ENCODE results near the gene TMEM255B.

Gene TMEM255B

DNA sequence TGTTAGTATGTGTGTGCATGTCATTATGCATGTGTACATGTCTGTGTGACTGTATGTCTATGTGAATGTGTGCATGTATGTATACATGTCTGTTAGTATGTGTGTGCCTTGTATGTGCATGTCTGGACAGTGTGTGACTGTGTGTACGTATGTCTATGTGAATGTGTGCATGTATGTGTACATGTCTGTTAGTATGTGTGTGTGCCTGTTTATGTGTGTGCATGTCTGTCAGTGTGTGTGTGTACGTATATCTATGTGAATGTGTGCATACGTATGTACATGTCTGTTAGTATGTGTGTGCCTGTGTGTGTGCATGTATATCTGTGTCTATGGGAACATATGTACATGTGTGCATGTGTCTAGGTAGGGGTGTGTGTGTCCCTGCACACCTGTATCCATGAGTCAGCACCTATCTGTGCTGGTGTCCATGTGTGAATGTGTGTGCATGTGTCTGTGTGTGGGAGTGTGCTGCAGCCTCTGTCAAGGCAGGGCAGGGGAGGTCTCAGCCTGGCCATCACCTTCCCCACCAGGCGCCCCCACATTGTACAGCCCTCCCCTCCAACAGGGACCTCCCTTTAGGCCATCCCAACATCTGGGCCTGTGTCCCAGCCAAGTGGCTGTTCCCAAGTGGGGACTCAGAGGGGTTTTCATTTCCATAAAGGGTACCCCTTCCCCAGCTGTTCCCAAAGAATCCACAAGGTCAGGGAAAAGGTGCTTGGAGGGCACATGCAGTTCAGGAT, 100.5 kb downstream of the TMEM255B start:
- DNase-seq (ENCODE audit: low read depth in 3 of 3, low spot score in 1 of 3): no peak

DNA sequence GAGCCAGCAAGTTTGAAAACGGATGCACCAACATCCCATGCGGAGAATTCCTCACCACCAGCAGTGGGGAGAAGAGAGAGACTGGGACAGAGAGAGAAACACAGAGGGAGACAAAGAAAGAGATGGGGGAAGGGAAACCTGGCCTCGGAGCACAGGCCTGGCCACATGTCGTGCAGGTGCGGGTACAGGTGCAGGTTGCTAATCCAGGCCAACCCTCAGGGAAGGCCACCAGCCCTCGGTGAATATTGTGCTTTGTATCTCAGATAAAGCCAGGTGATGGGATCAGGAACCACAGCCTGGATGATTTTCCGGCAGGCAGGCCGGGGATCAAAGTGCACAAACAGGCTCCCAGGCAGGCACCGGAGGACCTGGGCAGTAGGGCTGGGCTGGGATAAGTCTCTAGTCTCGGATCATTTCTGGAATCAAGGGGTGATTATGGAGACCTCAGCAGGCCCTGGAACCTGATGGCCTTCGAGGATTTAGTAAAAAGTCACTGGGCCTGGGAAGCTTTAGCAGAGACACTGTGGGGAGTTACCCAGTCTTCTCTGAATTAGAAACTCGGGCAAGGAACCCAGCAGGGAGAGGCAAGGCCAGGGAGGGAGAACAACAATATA, 101.1 kb downstream of the TMEM255B start:
- no peak for DNase-seq (ENCODE audit: low read depth in 3 of 3, low spot score in 1 of 3)

DNA sequence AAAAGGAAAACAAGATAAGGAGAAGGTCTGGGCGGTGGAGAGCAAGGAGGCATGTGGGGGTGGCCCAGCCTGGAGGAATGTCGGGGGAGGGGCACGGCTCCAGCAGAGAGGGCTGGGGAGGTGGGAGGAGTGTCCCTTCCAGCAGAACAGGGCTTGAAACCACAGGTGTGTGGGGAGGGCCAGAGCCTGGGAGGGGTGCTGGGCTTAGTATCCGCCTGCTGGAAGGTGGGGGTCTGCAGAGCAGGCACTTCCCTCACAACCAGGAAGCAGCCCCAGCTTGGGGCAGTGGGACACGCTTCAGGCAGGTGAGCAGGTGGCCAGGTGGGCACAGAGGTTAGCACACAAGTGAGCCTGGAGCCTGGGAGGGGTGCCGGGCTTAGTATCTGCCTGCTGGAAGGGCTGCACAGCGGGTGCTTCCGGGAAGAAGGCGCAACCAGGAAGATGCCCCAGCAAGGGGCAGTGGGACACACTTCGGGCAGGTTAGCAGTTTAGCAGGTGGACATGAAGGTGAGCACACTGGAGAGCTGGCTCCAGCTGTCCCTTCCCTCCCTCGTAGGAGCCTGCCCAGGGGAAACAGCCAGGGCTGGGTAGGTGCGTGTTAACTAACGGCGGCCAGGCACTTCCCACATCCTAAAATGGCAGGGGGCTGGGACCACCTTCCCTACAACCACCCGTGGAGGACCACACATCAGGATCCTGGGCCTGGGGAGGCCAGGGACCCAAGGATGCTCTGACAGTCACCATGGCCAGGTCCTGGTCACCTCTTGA, 101.8 kb downstream of the TMEM255B start:
- DNase-seq (ENCODE audit: low read depth in 3 of 3, low spot score in 1 of 3): no peak

DNA sequence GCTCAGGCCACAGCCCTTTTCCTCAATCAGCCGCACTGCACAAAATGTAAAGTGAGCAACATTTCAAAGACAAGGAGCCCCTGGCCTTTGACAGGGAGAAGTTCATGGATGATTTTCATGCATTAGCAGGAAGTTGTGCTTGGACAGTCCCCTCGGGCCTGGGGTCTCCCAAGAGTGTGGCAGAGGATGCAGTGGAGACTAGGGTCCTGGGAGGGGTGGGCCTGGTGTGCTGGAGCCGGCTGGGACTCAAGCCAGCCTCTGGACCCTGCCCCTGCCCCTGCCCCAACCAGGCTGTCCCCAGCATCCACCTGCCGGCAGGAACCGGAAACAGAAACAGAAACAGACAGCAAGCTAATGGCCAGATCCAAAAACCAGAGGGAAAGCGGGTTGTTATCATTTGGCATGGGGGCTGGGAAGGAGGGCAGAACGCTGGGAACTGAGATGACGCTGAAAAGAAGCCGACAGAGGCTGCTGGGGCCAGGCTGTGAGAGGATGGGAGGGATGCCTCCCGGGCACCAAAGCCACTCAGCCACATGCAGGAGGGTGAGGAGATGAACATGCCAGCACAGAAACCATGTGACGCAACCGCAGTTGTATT, 102.5 kb downstream of the TMEM255B start:
- DNase-seq (ENCODE audit: low read depth in 3 of 3, low spot score in 1 of 3): no peak

DNA sequence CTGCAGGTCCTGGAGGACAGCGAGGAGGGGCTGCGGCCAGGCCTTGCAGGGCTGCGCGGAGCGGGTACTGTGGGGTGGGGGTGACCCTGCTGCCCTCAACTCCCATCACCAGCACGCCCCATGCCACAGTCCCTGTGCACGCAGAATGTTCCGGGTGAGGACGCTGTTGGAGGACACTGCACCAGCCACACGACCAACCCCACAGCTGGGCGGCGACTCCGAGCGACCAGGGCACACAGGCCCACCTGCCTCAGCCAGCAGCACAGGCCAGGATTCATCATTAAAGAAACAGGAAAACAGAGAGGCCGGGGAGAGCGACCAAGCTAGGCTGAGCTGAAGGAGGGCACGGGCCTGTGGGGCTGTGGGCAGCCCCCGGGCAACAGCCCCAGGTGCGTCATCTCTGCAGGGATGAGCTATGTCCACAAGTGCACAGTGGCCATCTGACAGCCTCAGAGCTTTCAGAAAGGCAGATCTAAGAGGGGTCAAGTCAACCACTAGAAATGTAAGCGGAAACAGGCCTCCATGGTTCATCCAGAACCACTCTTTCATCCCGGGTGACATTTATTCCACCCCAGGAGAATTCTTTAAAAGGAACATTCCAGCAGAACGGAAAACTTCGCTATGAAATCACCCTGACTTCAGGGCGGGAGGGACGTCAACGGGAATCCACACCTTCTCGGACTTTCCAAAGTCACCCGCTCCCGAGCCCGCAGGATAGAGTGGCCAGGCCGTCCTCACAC, 103.3 kb downstream of the TMEM255B start:
- no peak for DNase-seq (ENCODE audit: low read depth in 3 of 3, low spot score in 1 of 3)

DNA sequence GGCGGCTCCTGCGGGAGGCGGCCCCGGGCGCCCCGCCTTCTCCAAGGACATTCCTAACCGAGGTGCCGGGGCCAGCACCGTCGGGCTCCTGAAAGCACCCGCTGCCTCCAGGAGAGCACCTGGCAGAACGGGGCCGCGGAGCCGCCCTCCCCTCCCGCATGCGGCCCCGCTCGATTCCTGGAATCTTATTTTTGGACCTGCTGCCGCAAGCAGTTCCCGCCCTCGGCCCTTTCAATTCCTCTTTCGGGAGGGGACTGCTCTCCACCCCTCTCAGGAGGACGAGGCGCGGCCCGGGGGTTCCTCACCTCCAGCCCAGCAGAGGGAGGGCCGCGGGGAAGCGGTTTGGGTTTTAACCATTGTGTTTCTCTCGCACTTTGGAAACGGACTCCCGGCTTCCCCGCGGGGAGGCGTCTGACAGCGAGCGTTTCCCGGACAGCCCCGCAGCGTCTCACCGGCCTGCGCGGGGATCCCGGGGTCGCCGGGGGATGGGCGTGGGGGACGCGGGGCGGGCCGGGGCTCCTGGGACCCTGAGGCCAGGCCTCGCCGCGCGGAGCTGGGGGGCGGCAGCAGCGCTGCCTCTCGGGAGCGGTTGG, 104.0 kb downstream of the TMEM255B start:
- no peak for DNase-seq (ENCODE audit: low read depth in 3 of 3, low spot score in 1 of 3)

DNA sequence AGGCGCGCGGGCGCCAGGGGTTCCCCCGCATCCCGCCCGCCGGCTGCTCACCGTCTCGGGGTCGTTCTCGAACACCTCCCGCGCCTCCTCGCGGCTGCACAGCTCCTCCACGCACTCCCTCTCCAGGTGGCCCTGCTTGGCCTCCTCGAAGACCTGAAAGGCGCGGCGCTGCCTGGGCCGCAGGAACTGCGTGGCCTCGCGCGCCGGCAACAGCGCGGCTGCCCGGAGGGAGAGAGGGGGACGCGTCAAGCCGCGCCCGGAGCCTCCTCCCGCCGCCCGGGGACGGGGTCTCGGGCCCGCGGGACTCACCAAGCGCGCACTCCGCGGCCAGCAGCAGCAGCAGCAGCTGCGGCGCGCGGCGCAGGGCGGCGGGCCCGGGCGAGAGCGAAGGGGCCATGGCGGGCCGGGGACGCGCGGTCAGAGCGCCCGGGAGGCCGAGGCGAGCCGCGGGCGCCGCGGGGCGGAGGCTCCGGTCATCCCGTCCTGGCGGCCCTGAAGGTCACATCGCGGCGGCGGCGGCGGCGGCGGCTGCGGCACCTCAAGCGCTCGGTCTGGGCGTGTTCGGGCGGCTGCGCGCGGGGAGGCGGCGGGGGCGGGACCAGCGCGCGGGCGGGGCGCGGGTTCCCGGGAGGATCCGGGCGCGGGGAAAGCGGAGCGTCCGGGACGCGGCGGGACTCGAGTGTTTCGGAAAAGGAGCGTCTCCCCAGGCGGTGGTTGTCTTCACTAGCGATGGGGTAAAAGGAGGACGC, 104.7 kb downstream of the TMEM255B start, which contains the start of gene GAS6:
Gene GAS6, minus strand, starts transcription at position 553 of the 749 bp plus-strand sequence. Its CDS starts 156 bp downstream, at position 397.
- no peak for DNase-seq (ENCODE audit: low read depth in 3 of 3, low spot score in 1 of 3)

DNA sequence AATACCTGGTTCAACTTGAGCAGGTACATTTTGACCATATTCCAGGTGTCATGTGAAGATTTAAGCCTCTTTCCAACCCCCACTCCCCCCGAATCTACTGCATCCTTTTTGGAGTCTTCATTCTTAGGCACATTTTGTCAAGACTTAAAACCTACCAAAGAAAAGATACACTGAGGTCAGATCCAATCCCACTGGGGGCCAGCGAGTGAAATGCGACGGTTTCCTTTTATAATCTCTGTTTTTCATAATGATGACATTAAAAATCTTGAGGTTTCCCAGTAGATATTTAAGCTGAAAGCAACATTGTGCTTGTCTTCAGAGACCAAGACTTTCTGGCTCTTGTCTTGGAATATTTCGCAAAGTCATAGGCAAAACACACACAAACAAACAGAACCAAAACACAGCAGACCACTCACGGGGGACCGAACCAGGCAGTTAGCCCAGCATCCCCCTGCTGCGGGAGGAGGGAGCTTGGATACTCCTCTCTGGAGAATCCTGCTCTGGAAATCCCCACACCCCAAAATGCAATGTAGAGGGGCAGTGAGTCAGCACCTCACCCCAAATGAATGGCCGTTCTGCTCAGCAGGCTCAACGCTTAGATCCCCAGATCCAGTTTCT, 105.4 kb downstream of the TMEM255B start:
- DNase-seq (ENCODE audit: low read depth in 3 of 3, low spot score in 1 of 3): no peak

DNA sequence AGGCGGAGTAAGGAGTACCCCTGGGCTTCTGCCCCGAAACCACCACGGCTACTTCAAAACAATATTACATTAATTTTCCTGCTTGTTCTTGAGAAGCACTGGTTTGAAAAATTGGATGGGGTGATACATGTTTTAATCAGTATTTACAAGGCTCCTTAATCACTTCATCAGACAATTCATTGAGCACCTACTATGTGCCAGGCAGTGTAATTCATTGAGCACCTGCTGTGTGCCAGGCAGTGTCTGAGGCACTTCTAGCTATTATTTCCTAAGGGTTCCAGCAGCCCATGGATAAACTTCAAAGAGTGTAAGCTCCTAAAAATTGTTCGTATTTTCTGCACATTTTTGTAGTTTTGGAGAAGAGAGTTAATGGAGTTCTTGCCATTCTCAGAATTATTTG, 106.4 kb downstream of the TMEM255B start:
- no peak for DNase-seq (ENCODE audit: low read depth in 3 of 3, low spot score in 1 of 3)

All from stimulated activated CD4-positive, alpha-beta T cell treated with anti-CD3 and anti-CD28 coated beads, TNF-alpha, amount 100 ng/mL, for 1 hour (primary cell).